ENCODE measurements around the gene TUT1. TPM values are rescaled to one million over a fixed set of nuclear protein-coding genes. Genes with fewer than 3 reads are reported as not detected.
"Not testable (repeated sequence)": the region's sequence is repeated elsewhere in the genome, so short reads cannot be mapped to it uniquely, and the experiment has no call there.

The TUT1 gene
- total RNA-seq, 3 donors from 2014 or later (not counting 1 experiment from before 2014, with no cell fraction given) = 20.0 to 28.9 (median 26.2) TPM

DNA sequence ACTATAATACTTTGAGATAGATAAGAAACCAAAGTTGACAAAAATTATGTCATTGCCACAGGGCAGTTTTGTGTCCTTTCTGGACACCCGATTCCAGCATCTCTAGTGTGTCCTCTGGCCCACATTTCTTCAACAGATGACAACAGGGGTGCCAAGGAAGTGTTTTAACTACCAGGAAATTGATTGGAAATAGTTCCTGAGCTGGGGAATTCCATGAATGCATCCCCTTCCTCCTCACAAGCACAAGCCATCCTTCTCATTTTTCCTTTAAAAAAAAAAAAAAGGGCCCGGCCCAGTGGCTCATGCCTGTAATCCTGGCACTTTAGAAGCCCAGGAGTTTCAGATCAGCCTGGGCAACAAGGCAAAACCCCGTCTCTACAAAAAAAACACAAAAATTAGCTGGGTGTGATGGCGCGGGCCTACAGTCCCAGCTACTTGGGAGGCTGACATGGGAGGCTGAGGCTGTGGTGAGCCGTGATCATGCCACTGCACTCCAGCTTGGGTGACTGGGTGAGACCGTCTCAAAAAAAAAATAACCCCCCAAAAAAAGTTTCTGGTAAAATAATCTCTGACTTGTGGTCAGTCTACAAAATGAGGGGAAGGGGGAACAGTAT lies 31.3 kb upstream of the TUT1 start:
- no peaks in the 10 kb centered on the region for H3K27me3 Mint-ChIP-seq (ENCODE audit: low read depth in 2 of 2)
- H3K9me3 Mint-ChIP-seq = no peaks in the 10 kb centered on the region
- Histone ChIP-seq H3K4me3 (ENCODE audit: low read length) (no peak overlapping the region), H3K36me3 (ENCODE audit: control insufficient read depth, insufficient read depth, low read length) (peaks cover 23% of the 10 kb centered on the region), H3K27me3 (ENCODE audit: control insufficient read depth, insufficient read depth, low read length) (no peaks in the 10 kb centered on the region), H3K27ac (ENCODE audit: low read length) (peak overlapping the region; percentile 97), H3K4me1 (ENCODE audit: control insufficient read depth, insufficient read depth, low read length) (peaks cover 20% of the 10 kb centered on the region), H3K9me3 (ENCODE audit: control insufficient read depth, insufficient read depth, low read length) (no peaks in the 10 kb centered on the region)
- H3K27ac Mint-ChIP-seq = peak overlapping the region; percentile 94 to 98
- WGBS (ENCODE audit: insufficient coverage) = 91% methylated on average over 5 of the region's 7 CpGs
- H3K4me1 Mint-ChIP-seq = peaks cover 17 to 21% of the 10 kb centered on the region in 2 donors
- peak overlapping the region; percentile 92 for H3K4me3 Mint-ChIP-seq
- TF ChIP-seq, protein P1, sequence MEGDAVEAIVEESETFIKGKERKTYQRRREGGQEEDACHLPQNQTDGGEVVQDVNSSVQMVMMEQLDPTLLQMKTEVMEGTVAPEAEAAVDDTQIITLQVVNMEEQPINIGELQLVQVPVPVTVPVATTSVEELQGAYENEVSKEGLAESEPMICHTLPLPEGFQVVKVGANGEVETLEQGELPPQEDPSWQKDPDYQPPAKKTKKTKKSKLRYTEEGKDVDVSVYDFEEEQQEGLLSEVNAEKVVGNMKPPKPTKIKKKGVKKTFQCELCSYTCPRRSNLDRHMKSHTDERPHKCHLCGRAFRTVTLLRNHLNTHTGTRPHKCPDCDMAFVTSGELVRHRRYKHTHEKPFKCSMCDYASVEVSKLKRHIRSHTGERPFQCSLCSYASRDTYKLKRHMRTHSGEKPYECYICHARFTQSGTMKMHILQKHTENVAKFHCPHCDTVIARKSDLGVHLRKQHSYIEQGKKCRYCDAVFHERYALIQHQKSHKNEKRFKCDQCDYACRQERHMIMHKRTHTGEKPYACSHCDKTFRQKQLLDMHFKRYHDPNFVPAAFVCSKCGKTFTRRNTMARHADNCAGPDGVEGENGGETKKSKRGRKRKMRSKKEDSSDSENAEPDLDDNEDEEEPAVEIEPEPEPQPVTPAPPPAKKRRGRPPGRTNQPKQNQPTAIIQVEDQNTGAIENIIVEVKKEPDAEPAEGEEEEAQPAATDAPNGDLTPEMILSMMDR (IDR thresholded peaks at IDR 0.05) = no peak
- no peaks in the 10 kb centered on the region for H3K36me3 Mint-ChIP-seq
- intact Hi-C loops (cut with micrococcal nuclease) = loop anchor here (2.0 kb wide), 1 partner anchor 24 kb away; the partner anchor contains the start of gene GANAB
- DNase-seq (peak in 1 of 2 donors; percentile 44), ATAC-seq (no peak)

DNA sequence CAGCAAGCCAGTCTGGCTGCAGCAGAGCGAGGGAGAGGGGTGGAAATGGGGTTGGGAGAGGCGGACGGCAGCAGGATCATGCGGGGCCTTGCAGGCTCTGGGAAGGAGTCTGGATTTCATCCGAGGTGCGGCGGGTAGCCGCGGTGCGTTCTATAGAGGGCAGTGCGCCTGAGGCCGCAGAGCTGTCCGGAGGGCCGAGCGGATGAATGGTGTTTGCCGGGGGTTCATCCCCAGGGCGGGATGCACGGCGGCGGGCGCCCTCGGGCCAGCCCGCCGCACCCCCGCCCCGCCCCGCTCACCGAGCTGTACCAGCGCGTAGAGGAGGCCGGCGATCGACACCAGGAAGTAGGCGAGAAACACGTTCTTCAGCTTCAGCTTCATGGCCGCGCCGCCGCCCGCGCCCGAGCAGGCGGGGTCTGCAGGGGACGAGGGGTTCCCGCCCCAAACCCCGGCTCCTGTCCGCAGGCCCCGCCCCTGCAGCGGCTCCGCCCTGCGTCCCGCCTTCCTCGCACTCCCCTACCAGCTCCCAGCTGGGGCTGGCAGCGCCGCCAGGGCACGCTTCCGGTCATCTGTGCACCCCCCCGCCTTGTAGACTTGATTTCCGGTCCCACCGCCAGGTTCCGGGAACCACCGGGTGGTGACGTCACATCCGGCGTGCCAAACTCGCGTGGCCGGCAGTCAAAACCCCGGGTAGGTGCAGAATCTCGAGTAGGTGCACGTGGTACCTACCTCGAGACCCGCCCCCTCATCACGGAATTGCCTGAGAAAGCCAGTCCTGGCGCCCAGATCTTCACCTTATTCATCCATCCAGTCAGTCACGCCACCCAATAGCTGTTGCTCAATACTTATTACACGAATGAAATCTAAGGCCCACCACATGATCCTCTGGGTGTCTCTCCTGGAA lies 30.5 kb upstream of the TUT1 start, which contains the start of gene B3GAT3:
Gene B3GAT3, minus strand, starts transcription at position 420 of the 904 bp plus-strand sequence. Its CDS starts 39 bp downstream, at position 381.
- H3K36me3 Mint-ChIP-seq = no peaks in the 10 kb centered on the region
- TF ChIP-seq, protein P1 (IDR thresholded peaks at IDR 0.05) = no peak
- peaks cover 17 to 21% of the 10 kb centered on the region in 2 donors for H3K4me1 Mint-ChIP-seq
- WGBS (ENCODE audit: insufficient coverage) = under 1% methylated on average over 77 of the region's 77 CpGs
- intact Hi-C loops (cut with micrococcal nuclease) = loop anchor here (1.0 to 2.0 kb wide), 2 partner anchors 9 to 25 kb away; partner anchors contain the start of genes GANAB and ROM1
- H3K27me3 Mint-ChIP-seq (ENCODE audit: low read depth in 2 of 2) = no peaks in the 10 kb centered on the region
- ATAC-seq (peak; percentile 86 to 97 (median 89)), DNase-seq (peak; percentile 95 to 99)
- peak within 1 kb of the TSS; percentile 94 to 98 for H3K27ac Mint-ChIP-seq
- peak within 1 kb of the TSS; percentile 77 for H3K4me3 ChIP-seq (ENCODE audit: low read length)
- H3K9me3 ChIP-seq (ENCODE audit: control insufficient read depth, insufficient read depth, low read length) = no peaks in the 10 kb centered on the region
- peak within 1 kb of the TSS; percentile 97 for H3K27ac ChIP-seq (ENCODE audit: low read length)
- no peaks in the 10 kb centered on the region for H3K9me3 Mint-ChIP-seq
- peak within 1 kb of the TSS; percentile 93 for H3K4me3 Mint-ChIP-seq
- peaks cover 22% of the 10 kb centered on the region for H3K36me3 ChIP-seq (ENCODE audit: control insufficient read depth, insufficient read depth, low read length)
- H3K4me1 ChIP-seq (ENCODE audit: control insufficient read depth, insufficient read depth, low read length) = peaks cover 20% of the 10 kb centered on the region
- no peaks in the 10 kb centered on the region for H3K27me3 ChIP-seq (ENCODE audit: control insufficient read depth, insufficient read depth, low read length)

DNA sequence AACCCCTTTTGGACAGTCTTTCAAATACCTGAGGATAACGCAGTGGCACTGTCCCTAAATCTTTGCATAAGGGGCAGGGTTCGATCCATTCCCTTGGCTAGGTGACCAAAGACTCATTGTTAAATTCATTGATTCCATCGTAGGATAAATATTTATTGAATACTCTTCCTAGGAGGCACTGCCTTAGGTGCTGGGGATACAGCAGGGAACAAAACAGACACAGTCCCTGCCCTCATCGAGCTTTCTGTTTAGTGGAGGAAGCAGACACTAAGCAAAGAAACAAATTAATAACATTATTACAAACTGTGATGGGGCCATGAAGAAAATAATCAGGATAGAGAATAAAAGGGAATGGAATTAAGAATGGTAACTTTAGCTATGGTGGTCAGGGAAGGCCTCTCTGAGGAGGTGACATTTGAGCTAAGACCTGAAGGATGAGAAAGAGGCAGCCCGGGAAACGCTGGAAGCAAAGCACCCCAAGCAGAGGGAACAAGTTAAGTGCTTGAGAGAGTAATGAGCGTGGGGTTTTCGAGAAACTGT lies 29.8 kb upstream of the TUT1 start:
- H3K4me3 ChIP-seq (ENCODE audit: low read length) = peak overlapping the region; percentile 77
- Mint-ChIP-seq H3K27me3 (ENCODE audit: low read depth in 2 of 2) (no peaks in the 10 kb centered on the region), H3K4me3 (peak overlapping the region; percentile 93), H3K27ac (peak overlapping the region; percentile 94 to 98), H3K36me3 (no peaks in the 10 kb centered on the region), H3K4me1 (peaks cover 17 to 21% of the 10 kb centered on the region in 2 donors), H3K9me3 (no peaks in the 10 kb centered on the region)
- WGBS (ENCODE audit: insufficient coverage) = 39% methylated on average over 7 of the region's 8 CpGs
- TF ChIP-seq, protein P1 (IDR thresholded peaks at IDR 0.05) = no peak
- DNase-seq (no peak), ATAC-seq (no peak)
- intact Hi-C loops (cut with micrococcal nuclease) = loop anchor here (1.0 kb wide), 1 partner anchor 8 kb away; the partner anchor contains the start of gene ROM1
- no peaks in the 10 kb centered on the region for H3K9me3 ChIP-seq (ENCODE audit: control insufficient read depth, insufficient read depth, low read length)
- H3K4me1 ChIP-seq (ENCODE audit: control insufficient read depth, insufficient read depth, low read length) = peaks cover 20% of the 10 kb centered on the region
- peak overlapping the region; percentile 97 for H3K27ac ChIP-seq (ENCODE audit: low read length)
- H3K36me3 ChIP-seq (ENCODE audit: control insufficient read depth, insufficient read depth, low read length) = peaks cover 20% of the 10 kb centered on the region
- H3K27me3 ChIP-seq (ENCODE audit: control insufficient read depth, insufficient read depth, low read length) = no peaks in the 10 kb centered on the region

DNA sequence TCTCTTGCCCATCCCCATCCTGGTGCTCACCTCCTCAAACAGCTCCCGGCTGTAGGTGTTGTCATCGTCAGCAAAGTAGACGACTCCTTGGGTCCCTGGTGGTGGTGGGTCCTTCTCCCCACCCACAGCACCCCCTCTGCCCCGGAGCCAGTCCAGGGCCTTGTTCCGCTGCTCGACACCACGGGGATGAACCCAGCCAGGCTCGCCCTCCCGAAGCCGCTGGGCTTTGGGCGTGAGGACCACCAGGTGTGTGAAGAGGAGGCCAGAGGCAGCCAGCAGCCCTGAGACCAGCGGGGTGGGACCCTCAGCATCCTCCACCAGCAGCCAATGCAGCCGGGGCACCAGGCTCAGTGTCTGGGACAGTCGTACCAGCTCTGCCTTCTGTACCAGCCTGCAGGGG lies 25.6 kb upstream of the TUT1 start:
- H3K27me3 ChIP-seq (ENCODE audit: control insufficient read depth, insufficient read depth, low read length); H3K4me3 ChIP-seq (ENCODE audit: low read length); H3K4me3 Mint-ChIP-seq; intact Hi-C loops (cut with micrococcal nuclease); H3K27ac ChIP-seq (ENCODE audit: low read length); ATAC-seq; H3K27me3 Mint-ChIP-seq (ENCODE audit: low read depth in 2 of 2); H3K9me3 ChIP-seq (ENCODE audit: control insufficient read depth, insufficient read depth, low read length); H3K9me3 Mint-ChIP-seq; H3K27ac Mint-ChIP-seq; H3K36me3 Mint-ChIP-seq; DNase-seq: not testable (repeated sequence)
- 96% methylated on average over 14 of the region's 14 CpGs for WGBS (ENCODE audit: insufficient coverage)
- H3K4me1 Mint-ChIP-seq = peaks cover 13 to 31% of the 10 kb centered on the region in 2 donors
- H3K4me1 ChIP-seq (ENCODE audit: control insufficient read depth, insufficient read depth, low read length) = peaks cover 23% of the 10 kb centered on the region
- H3K36me3 ChIP-seq (ENCODE audit: control insufficient read depth, insufficient read depth, low read length) = peaks cover 19% of the 10 kb centered on the region

Measured in natural killer cell (primary cell).